Effector CD4-positive, alpha-beta T cell (primary cell): ENCODE data around the gene FUT3.

ENCODE experiments used
- DNase-seq: peaks from one replicate; pipeline ENCODE4 v3.0.0-alpha.2; 2020

Gene FUT3

GRCh38 chr19:5822181-5822844, 28.9 kb downstream of the FUT3 start:
- no peak for DNase-seq

- no peak for DNase-seq
Measured at GRCh38 chr19:5821521-5822180, 29.6 kb downstream of the FUT3 start.

- no peak for DNase-seq
Measured at GRCh38 chr19:5820785-5821184, 30.5 kb downstream of the FUT3 start.

- DNase-seq = no peak
Measured at GRCh38 chr19:5818594-5818993, 32.7 kb downstream of the FUT3 start.

GRCh38 chr19:5817218-5817617, 34.0 kb downstream of the FUT3 start:
- DNase-seq = no peak

- no peak for DNase-seq
Measured at GRCh38 chr19:5814852-5815246, 36.4 kb downstream of the FUT3 start.

- no peak for DNase-seq
Measured at GRCh38 chr19:5814123-5814851, 37.0 kb downstream of the FUT3 start.

- DNase-seq = no peak
Measured at GRCh38 chr19:5811117-5811516, 40.1 kb downstream of the FUT3 start.

GRCh38 chr19:5809469-5809868, 41.8 kb downstream of the FUT3 start:
- DNase-seq = no peak

- DNase-seq = no peak
Measured at GRCh38 chr19:5809053-5809452, 42.2 kb downstream of the FUT3 start.

GRCh38 chr19:5808120-5808816, 43.0 kb downstream of the FUT3 start:
- DNase-seq = no peak

GRCh38 chr19:5806905-5807304, 44.3 kb downstream of the FUT3 start:
- no peak for DNase-seq

GRCh38 chr19:5806133-5806489, 45.1 kb downstream of the FUT3 start:
- DNase-seq = no peak

GRCh38 chr19:5805462-5806132, 45.7 kb downstream of the FUT3 start:
- peak; percentile 51 for DNase-seq

- peak; percentile 35 for DNase-seq
Measured at GRCh38 chr19:5804516-5805461, 46.5 kb downstream of the FUT3 start, which contains the start of gene NRTN. NRTN (plus strand) TSS chr19:5805067; CDS start chr19:5824166, 19,099 bp downstream.

GRCh38 chr19:5803752-5804515, 47.3 kb downstream of the FUT3 start:
- peak; percentile 87 for DNase-seq

GRCh38 chr19:5803441-5803751, 47.9 kb downstream of the FUT3 start:
- DNase-seq = no peak

- no peak for DNase-seq
Measured at GRCh38 chr19:5801796-5802619, 49.2 kb downstream of the FUT3 start.

GRCh38 chr19:5800361-5801270, 50.6 kb downstream of the FUT3 start:
- DNase-seq = no peak
